Upper lobe of left lung (tissue), 4 donors: ENCODE data around the gene SETBP1.

Experiments used
- EP300 ChIP-seq, 4 donors: sonication (generic); formaldehyde crosslinking; IDR thresholded peaks; one replicate each; pipeline ENCODE4 v1.5.1; 2017; ENCODE audit warnings: antibody characterized with exemption in 4 of 4, control low read depth in 2 of 4
- TF ChIP-seq, protein P1 (sequence below), 6 experiments: fragments of 450-650 bp in 4 of 6; fragments of 200-600 bp in 2 of 6; sonication (generic) in 2 of 6; IDR thresholded peaks; one replicate each; pipeline ENCODE4 v1.5.1; 2016 to 2019; ENCODE audit warnings: antibody characterized with exemption in 6 of 6

DNA sequence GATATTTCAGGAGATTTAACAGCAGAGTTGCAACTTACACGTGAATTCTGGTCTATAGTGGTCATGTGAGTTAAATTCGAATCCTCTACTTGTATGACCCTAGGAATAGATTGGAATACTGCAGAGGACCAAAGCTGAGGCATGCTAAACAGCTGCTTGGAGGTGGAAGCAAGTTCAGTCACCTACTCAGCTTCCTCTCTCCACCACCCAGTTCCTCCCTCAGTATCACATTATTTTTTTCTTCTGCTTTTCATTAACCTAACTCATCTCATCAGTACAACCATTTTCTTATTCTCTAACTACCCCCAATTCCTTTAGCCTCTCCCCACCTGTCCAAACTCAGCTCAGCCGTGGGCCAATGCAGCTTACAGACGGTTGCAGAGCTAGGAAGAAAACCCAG, 385.5 kb downstream of the SETBP1 start:
- TF ChIP-seq, protein P1, sequence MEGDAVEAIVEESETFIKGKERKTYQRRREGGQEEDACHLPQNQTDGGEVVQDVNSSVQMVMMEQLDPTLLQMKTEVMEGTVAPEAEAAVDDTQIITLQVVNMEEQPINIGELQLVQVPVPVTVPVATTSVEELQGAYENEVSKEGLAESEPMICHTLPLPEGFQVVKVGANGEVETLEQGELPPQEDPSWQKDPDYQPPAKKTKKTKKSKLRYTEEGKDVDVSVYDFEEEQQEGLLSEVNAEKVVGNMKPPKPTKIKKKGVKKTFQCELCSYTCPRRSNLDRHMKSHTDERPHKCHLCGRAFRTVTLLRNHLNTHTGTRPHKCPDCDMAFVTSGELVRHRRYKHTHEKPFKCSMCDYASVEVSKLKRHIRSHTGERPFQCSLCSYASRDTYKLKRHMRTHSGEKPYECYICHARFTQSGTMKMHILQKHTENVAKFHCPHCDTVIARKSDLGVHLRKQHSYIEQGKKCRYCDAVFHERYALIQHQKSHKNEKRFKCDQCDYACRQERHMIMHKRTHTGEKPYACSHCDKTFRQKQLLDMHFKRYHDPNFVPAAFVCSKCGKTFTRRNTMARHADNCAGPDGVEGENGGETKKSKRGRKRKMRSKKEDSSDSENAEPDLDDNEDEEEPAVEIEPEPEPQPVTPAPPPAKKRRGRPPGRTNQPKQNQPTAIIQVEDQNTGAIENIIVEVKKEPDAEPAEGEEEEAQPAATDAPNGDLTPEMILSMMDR (IDR thresholded peaks at IDR 0.05), result no peak
- no peak for TF ChIP-seq EP300 (IDR thresholded peaks at IDR 0.05)
